ENCODE results near the gene ATXN7.

The ATXN7 gene

DNA sequence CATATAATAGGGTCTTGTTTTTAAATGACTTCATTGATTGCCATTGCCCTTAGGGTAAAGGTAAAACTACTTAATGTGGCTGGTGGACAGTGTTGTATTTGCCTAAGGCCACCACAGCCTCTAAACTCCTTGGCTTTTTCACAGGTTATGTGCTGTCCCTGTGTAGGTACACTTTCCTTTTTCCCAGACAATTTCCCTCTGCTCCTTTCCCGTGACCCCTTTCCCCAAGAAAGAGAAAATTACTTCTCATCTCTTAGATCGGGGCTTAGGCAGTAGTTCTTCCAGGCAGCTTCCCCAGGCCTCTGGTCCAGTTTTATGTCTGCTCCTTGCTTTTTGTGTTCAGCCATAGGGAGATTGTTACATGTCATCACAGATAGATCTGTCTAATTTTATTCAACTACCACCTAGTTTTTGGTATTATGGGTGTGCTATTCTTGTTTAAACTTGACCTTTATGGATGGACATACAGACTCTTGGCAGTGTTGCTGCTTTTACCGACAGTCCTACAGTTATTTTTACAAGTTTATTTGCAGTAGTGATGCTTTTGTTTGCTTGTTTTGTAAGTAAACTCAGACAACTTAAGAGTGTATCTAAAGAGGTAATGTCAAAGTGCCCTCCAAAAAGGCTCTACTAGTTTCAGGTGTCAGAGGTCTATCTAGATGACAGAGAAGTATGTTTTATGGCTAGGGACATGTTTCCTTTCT lies 69.0 kb downstream of the ATXN7 start:
- DNase-seq (ENCODE audit: extremely low read depth in 1 of 2, low read depth in 1 of 2): no peak

DNA sequence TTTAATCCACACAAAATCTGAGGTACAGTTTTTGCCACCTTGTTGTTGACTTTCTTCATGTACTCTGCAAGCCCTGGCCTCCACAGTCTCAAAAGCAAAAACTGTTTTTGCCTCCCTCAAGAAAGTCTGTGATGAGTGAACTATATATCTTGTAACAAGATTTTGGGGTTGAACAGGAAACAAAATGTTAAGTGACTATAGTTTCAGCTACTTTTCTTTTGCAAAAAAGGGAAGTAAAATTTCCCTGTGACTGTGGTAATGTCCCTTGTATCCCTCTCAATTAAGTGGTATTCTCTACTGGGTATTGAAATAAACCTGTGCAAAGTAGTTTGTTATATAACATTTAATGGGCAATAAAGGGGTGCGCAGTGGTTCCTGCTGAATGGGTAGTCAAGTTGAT lies 69.8 kb downstream of the ATXN7 start:
- no peak for DNase-seq (ENCODE audit: extremely low read depth in 1 of 2, low read depth in 1 of 2)

DNA sequence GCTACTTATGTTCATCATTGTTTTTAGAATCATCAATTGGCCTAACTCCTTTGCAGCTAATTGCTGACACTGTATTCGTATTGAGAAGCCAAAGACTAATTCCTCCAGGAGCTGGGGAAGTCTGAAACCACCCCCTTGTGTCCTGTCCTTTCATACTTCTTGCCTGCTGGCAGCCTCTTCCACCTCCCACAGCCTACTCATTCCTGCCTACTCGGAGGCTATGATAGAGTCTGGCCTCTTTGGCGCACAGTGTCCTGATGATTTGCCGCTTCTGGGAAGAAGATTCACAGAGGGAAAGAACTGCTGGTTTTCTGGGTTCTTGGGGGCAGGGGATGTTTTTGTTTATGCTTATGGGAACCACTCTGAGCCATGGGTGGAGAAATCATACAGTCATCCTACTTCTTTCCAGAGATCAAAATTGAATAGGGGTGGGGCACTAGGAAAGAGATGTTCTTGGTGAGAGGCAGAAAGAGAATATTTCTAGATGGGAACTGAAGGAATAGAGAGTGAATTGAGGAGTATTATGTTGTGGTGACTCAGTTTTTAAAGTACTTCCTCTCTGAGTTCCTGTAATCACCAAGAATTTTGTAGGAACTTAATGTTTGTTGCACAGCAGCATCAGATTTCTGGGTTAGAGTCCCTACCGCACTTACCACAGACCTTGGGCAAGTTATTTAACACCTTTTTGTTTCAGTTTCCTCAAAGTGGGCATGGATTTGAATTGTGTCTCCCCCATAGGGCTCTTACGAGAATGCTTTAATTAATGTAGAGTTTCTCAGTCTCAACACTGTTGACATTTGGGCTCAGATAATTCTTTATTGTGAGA lies 70.6 kb downstream of the ATXN7 start:
- no peak for DNase-seq (ENCODE audit: extremely low read depth in 1 of 2, low read depth in 1 of 2)

DNA sequence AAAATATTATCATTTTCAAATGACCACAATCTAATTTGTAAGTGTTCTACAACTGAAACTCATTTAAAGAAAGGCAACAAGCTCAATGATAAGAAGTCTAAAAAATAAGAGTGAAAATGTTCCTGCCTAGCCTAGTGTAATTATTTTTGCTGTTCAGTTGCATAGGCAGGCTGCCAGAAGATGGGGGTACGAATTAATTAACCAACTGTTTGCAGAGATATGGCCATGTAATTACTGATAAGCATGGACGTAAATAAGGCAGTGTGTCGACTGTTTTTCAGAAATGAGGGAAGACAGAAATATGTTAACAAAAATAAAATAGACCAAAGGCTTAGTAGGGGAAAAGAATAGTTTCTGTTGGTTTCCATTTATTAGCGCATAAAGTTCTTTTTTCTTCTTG lies 73.3 kb downstream of the ATXN7 start:
- DNase-seq (ENCODE audit: extremely low read depth in 1 of 2, low read depth in 1 of 2): no peak

DNA sequence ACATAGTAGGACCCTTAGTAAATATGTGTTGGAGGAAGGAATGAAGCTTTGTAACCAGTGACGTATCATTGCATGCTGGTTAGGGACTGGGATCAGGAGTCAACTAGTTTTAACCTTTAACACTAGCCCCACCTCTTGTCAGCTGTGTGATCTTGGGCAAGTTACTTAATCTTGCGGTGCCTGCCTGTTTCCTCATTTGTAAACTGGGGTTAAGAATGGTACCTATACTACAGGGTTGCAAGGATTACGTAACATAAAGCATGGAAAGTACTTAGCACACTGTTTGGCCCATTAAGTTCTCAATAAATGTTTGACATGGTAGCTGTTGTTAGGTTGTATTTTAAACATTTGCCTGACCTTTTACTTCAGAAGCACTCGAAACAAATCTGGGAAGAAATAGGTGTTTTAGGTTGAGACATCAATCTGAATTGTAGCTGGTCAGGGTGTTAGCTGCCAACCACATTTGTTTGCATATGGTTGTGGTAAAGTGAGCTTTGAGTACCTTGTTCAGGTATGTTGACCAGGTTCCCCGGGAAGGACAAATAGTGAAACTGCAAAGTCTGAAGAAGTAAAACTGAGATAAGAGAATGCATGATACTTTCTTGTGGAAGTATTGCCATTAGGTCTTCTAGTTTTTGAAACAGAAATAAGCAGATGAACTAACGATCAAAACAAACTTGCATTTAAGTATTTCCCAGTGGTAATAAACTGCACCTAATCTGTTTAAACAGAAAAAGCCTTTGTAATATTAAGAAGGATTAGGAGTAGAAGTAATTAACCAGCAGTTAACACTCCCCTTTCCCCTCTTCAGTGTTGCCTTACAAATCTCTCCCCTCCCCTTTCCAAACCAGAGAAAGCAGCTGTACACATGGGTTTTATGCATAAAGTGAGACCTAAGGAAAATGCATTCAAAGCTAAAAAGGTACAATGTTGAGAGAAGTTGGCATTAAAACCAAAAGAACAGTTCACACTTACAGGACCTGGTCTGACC lies 74.3 kb downstream of the ATXN7 start:
- DNase-seq (ENCODE audit: extremely low read depth in 1 of 2, low read depth in 1 of 2): no peak

DNA sequence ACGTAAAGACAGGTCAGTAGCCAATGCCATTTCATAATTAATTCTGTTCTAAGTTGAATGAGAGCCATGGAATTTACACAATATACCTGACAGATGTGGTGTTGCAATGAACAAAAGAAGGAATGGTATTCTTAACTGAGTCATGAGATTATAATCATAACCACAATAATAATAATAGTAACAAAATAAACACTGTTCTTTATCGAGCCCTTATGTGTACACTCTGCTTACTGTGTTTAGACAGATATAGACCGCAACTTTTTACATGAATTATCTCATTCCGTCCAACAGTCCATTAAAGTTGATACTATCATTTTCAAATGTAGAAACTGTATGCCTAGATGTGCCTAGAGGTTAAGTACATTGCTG lies 76.7 kb downstream of the ATXN7 start:
- DNase-seq (ENCODE audit: extremely low read depth in 1 of 2, low read depth in 1 of 2): no peak

DNA sequence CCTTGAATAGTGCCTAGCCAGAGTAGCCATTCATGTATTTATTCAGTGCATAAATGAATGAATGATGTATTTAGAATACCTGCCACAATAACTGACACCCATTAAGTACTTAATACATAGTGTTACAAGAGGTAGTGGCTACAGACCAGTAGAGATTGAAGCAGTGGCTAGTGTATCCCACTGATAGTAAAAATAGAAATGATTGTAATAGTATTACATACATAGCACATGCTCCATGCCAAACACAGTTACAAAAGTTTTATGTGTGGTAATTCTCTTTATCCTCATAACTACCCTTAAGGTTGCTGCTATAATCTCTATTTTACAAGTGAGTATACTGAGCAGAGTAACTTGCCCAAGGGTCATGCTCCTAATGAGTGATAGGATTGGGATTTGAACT lies 78.9 kb downstream of the ATXN7 start:
- no peak for DNase-seq (ENCODE audit: extremely low read depth in 1 of 2, low read depth in 1 of 2)

DNA sequence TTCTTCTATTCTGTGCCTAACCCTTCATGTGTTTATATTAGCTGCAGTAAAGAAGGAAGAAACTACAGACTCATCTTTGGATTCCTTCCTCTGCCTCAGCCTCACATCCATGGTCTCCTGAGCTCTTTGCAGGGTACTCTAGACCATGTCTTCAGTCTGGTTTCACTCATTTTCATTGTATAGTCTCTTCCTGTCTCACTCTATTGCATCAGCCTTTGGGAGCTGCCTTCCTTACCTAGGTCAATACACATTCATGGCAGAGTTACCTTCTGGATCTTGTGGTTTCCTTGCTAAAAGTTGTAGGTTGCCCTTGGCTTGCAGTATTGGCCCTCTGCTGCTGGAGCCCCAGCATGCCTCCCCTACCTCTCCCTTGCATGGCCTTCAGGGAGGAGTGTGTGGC lies 80.0 kb downstream of the ATXN7 start:
- no peak for DNase-seq (ENCODE audit: extremely low read depth in 1 of 2, low read depth in 1 of 2)

DNA sequence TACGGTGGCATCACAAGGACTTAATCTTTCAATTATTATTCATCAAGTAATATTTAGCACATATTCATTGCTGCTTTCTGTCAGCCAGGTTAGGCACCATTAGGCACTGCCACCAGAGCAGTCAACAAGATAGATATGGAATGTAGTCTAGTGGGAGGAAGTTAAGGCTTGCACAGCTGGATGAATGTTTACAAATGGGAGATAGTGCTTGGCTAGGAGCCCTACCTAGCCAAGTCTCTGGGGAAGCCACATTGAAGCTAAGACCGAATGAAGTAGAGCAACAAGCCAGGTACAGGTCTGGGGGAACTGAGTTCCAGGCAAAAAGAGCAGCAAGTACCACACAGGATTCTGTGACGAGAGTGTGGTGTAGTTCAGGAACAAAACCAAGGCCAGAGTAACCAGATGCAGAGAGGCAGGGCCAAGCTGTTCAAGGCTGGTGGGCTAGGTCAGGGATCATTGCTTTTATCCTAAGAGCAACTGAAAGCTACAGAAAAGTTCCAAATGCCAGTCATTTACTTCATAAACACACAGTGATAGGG lies 82.0 kb downstream of the ATXN7 start:
- DNase-seq (ENCODE audit: extremely low read depth in 1 of 2, low read depth in 1 of 2): no peak

DNA sequence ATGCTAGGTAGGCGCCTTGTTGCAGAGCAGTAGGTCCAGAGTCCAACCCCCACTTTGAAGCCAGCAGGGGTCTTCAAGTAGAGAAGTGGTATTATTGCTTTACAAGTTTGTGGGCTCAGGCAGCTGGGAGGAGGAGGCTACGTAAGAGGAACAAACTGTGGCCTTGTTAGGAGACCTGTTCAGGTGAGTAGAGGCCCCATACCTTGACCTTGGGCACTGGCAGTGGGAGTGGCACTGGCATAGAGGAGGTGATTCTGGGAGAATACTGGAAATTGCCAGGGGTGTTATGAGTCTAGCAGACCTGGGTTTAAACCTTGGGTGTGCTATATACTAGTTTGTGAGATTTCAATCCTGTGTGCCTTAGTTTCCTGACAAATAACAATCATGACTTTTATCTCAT lies 83.1 kb downstream of the ATXN7 start:
- DNase-seq (ENCODE audit: extremely low read depth in 1 of 2, low read depth in 1 of 2): no peak

DNA sequence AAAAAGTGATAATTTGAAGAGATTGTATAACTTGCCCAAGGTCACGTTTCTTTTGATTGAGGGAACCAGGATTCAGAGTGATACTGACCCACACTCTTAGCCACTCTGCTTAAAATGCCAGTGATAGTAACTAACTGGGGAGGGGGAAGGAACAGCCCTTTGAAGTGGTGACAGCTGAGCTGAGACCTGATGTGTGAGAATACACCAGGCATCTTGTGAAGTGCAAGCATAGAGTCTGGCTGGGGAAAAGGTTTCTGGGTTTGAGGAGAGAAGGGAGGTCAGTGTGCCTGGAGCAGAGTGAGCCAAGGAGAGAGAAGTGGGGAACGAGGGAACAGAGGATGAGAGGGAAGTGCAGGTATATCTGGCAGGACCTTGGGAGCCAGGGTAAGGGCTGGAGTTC lies 83.9 kb downstream of the ATXN7 start:
- DNase-seq (ENCODE audit: extremely low read depth in 1 of 2, low read depth in 1 of 2): no peak

DNA sequence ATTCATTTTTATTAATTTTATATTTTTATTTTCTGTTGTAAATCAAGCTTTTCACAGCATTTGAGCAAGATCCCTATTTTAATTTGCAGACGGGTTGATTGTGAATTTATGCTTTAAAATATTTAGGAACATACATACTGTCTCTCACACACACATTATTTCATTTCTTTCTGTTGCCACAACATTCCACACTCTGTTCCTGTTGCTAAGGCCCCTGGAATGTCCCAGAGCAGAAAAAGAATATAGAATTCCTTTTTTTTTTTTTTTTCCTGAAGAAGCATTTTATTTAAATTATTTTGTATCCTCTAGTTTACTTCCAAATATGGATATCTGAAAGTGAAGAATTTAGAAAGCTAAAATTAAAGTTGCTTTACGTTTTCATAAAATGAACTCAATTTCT lies 85.3 kb downstream of the ATXN7 start:
- no peak for DNase-seq (ENCODE audit: extremely low read depth in 1 of 2, low read depth in 1 of 2)

DNA sequence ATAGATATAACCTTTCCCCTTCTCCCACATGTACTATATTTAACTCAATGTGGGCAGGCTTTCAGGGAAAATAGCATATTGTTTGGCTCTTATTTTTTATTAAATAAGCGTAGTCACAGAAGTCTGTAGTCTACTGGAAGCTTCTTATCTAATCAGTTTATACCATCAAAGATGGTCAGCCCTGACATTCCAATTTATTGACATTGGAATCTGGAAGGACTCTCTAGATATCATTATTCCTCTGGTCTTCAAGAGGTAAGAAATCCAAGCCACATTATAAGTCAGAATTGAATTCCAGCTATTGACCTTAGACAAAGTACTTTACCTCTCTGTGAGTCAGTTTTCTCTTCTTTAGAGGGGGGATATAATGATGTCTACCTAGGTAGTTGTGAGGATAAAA lies 87.0 kb downstream of the ATXN7 start:
- DNase-seq (ENCODE audit: extremely low read depth in 1 of 2, low read depth in 1 of 2): no peak

DNA sequence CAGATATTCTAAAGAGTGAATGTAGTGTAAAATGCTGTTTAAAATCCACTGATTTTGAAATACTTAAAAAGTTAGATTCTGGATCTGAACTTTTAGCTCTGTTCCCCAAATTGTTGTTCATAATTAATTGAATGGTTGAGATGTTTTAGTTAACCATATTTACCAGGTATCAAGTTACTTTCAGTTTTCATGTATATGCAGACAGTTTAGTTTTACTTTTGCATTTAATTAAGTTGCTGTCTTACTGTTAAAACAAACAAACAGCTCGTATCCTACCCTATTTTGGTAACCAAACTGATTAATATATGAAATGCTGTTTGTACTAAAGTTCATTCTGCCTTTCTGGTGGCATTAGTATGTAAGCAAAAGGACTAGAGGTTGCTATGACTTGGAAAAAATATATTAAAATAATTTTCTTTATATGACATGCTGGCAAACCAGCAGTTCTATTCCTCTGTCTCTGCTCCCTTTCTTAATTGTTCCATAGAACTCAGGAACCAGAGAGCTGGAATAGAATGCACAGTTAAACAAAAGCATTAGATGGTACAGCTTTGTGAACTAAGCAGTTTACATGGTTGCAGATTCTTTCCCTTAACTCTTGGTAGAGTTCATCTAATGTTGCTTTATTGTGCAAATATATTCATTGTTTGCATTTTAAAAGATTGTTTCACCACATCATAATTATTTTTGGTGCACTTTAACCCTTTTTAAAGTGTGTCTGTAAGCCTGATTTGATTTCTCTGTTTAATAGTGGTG lies 88.0 kb downstream of the ATXN7 start:
- DNase-seq (ENCODE audit: extremely low read depth in 1 of 2, low read depth in 1 of 2): no peak

DNA sequence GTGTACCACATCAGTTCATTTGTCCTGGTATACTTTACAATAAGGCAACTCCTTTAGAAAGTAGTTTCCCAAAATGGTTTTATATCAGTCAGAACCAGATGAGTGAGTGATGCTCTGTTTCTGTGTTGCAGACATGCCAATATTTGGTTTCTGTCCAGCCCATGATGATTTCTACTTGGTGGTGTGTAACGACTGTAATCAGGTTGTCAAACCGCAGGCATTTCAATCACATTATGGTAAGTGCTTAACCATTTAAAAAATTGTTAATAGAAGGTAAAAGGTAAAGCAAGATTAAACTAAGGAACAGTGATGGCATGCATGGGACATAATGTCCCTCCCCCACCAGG lies 88.6 kb downstream of the ATXN7 start:
- DNase-seq (ENCODE audit: extremely low read depth in 1 of 2, low read depth in 1 of 2): no peak

DNA sequence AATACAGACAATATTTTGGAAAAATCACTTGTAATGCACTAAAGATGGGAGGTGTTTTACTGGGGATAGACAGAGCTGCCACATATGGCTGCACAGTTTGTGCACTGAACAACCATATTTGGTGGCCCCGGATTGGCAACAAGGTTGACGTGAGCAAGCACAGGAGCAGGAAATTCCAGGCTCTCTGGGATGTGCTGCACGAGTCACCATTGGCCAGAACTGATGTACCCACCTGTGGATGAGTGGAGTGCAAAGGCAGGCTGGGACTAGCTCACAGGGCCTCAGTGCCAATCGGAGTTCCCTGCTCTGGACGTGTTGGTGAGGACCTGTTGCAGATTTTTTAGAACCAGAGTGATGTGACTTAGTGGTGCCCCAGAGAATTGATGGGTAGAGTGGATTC lies 90.5 kb downstream of the ATXN7 start:
- no peak for DNase-seq (ENCODE audit: extremely low read depth in 1 of 2, low read depth in 1 of 2)

DNA sequence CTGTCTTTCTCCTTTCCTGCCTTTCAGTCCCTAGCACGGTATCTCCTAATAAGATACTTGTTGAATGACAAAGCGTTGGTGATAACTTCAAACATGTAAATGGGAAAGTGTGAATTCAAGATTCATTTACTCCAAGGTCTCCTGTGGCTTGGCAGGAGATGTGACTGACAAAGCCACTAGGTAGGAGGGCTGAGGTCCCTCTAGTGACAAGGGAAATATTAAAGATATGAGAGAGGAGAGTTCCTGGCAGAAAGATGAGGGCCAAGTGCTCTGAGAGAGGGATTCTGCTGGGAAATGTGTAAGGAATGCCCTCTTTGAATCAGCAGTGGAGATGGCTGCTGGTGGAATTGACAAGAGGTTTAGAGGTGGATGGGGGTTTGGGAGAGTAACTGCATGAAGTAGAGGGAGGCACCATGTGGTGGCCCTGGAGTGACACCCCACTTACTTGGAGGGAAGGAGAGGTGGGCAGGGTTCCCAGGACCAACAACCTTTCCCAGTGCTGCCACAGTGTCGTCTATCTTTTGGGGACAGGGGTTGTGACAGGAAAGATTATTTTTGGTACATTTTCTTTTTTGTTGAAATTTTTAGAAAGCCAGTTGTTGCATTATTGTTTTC lies 91.5 kb downstream of the ATXN7 start:
- DNase-seq (ENCODE audit: extremely low read depth in 1 of 2, low read depth in 1 of 2): no peak

DNA sequence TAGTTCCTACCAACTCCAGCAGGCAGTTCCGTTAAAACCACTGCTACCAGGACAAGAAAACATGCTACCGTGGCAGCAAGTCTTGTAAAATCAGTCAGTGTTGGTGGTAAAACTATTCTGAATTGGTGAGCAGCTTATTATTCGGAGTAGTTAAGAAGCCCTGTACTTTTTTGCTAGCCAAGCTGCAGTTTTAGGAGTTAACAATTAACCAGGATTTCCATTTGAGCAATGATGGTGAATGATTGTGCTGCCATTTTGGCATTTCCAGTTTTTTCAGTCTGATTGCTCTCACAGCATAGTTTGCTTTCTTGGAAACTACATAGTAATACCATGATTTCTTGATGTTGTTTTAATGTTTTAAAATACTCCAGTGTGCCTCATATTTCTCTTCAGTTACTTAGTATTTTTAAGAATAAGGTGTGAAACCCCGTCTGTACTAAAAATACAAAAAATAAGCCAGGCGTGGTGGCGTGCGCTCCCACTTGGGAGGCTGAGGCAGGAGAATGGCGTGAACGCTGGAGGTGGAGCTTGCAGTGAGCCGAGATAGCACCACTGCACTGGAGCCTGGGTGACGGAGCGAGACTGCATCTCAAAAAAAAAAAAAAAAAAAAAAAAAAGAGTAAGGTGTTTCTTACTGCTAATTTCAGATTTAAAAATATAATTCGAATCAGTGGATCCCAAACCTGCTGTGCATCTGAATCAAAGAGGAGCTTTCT lies 92.3 kb downstream of the ATXN7 start:
- DNase-seq (ENCODE audit: extremely low read depth in 1 of 2, low read depth in 1 of 2): no peak

DNA sequence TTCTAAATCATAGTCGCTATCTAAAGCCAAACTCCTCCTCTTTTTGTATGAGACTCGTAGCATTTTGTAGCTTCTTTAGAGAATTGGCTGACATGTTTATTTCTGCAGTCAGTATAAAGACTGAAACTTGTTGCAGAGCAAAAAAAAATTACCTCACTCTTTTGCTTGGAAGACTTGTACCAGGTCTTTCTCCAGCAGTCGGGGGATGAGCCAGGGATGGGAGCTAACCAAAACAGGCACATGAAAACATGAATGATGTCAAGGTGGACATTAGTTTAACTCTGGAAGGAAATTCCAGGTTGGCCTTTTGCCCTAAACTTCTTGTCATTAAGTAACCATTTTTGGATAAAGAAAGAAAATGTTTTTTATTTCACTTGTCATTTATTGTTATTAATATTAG lies 95.5 kb downstream of the ATXN7 start:
- no peak for DNase-seq (ENCODE audit: extremely low read depth in 1 of 2, low read depth in 1 of 2)

All from stimulated activated CD8-positive, alpha-beta memory T cell treated with anti-CD3 and anti-CD28 coated beads, Interleukin-7, amount 100 ng/mL, for 48 hours (primary cell).